ENCODE data around the gene KCNT2.

The KCNT2 gene

DNA sequence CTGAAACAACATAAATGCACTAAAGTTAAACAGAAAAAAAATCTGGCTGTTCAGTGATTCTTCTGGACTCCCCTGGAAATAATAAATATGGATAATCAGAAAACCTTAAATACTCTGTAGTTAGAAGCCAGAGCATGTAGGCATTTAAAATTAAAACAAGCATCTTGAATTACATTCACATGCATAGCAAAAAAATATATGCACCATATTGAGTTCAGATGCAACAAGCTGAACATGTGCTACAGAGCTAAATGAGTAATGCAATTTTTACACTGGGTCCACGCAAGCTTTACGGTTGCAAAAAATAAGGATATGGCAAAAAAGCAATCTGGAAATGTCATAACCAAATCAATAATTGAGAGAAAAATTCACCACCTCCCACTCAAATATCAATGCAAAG is 11.5 kb upstream of the KCNT2 start:
- DNase-seq (ENCODE audit: low read depth), result no peak
- no peak overlapping the region for H3K4me3 ChIP-seq (ENCODE audit: low read length)
- TF ChIP-seq, protein P1, sequence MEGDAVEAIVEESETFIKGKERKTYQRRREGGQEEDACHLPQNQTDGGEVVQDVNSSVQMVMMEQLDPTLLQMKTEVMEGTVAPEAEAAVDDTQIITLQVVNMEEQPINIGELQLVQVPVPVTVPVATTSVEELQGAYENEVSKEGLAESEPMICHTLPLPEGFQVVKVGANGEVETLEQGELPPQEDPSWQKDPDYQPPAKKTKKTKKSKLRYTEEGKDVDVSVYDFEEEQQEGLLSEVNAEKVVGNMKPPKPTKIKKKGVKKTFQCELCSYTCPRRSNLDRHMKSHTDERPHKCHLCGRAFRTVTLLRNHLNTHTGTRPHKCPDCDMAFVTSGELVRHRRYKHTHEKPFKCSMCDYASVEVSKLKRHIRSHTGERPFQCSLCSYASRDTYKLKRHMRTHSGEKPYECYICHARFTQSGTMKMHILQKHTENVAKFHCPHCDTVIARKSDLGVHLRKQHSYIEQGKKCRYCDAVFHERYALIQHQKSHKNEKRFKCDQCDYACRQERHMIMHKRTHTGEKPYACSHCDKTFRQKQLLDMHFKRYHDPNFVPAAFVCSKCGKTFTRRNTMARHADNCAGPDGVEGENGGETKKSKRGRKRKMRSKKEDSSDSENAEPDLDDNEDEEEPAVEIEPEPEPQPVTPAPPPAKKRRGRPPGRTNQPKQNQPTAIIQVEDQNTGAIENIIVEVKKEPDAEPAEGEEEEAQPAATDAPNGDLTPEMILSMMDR (conservative IDR thresholded peaks at IDR 0.05; ENCODE audit: low read depth, low read length), result no peak

DNA sequence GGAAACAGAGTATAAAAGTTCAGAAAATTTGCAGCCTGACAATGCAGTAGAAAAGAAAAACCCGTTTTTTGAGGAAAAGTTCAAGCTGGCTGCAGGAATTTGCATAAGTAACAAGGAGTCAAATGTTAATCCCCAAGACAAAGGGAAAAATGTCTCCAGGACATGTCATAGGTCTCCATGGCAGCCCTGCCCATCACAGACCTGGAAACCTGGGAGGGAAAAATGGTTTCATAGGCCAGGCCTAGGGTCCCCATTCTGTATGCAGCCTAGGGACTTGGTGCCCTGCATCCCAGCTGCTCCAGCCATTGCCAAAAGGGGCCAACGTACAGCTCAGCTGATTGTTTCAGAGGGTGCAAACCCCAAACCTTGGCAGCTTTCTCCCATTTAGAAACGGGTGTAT is 3.6 kb upstream of the KCNT2 start:
- no peak overlapping the region for H3K4me3 ChIP-seq (ENCODE audit: low read length)
- no peak for DNase-seq (ENCODE audit: low read depth)
- TF ChIP-seq, protein P1 (conservative IDR thresholded peaks at IDR 0.05; ENCODE audit: low read depth, low read length), result no peak

DNA sequence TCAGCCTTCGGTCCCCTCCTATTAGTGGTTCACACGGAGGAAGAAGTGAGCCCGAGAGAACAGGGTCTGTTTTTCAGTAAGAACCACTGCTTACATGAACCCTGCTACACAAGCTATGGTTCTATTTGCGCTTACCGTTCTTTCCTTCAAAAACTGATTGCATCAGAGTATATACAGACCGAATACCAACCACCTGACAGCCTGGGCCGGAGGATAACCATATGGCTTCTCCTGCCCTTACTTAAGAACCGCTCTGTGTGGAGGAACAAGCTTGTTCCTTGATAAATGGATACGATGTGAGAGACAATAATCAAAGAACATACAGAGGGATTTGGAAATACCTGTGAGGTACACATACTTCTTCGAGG is 1.1 kb upstream of the KCNT2 start:
- peak overlapping the region; percentile 96 for H3K4me3 ChIP-seq (ENCODE audit: low read length)
- no peak for DNase-seq (ENCODE audit: low read depth)
- TF ChIP-seq, protein P1 (conservative IDR thresholded peaks at IDR 0.05; ENCODE audit: low read depth, low read length), result no peak

DNA sequence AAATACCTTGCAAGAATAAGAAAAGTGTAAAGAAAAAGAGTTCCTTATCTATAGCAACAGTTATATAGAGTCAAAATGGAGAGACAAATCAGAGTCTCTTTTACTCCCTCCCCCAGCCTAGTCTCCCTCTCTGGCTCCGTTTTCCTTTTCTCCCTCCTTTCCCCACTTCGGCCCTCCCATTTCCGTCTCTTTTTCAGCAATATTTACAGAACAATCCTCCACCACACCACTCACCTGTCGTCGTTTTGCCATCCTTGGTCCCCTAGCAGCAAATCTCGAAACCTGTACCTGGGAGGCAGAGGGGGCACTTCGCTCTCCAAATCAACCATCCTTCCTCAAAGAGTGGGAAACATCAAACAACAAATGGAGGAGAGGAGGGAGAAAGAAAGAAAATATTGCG is 259 bp downstream of the KCNT2 start:
- H3K4me3 ChIP-seq (ENCODE audit: low read length), result peak overlapping the region; percentile 96
- no peak for DNase-seq (ENCODE audit: low read depth)
- TF ChIP-seq, protein P1 (conservative IDR thresholded peaks at IDR 0.05; ENCODE audit: low read depth, low read length), result no peak

DNA sequence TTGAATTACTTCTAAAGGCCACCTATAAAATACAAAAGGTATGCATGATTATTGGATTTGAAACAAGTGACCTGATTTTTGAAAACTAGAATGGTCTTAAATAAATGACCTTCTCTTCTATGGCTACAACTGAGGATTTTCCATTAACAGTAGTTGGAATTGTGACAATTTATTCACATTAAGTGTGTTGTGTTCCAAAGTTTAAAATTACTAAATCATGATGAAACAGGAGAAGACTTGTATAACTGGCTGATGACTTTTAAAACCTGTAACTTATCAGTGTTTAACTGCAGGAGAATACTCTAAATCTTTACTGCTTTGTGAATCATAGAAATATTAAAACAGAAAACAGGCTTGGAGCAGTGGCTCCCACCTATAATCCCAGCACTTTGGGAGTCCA is 4.6 kb downstream of the KCNT2 start:
- TF ChIP-seq, protein P1 (conservative IDR thresholded peaks at IDR 0.05; ENCODE audit: low read depth, low read length), result no peak
- H3K4me3 ChIP-seq (ENCODE audit: low read length), result no peak overlapping the region
- DNase-seq (ENCODE audit: low read depth), result no peak

DNA sequence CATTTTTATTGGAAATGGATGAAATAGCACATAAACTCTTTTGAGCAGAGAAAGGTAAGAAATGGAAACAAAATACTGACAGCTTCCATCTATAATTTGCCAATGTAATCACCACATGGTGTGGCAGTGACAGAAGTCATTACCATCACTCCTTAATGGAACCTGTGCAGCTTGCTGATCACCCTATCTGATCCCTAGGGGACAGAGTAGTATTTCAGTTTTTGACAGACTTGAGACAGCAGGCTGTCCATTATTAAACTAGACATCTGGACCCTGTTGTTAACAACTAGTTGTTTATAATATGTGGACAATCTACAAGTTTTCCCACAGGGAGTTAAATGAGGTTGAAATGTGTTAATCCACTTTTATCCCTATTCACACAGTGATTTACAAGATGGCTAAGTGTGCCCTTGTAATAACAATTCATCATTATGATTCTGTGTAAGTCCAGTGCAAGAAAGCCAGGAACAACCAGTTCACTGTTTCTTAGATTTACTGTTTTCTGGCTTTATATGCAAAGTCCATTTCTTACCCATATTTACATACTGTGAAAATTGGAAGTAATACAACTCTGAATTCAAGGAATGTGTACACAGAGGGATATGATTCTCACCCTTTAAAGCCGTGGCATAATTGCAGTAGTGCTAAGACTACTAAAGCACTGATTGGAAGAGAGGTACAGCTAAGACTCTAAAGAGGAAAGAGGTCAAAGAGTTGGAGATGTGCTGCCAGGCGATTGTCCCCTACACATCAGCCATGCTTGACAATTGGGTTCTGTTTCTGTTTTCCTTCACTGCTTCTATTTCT is 9.1 kb downstream of the KCNT2 start:
- H3K4me3 ChIP-seq (ENCODE audit: low read length), result no peak overlapping the region
- DNase-seq (ENCODE audit: low read depth), result no peak
- TF ChIP-seq, protein P1 (conservative IDR thresholded peaks at IDR 0.05; ENCODE audit: low read depth, low read length), result no peak

DNA sequence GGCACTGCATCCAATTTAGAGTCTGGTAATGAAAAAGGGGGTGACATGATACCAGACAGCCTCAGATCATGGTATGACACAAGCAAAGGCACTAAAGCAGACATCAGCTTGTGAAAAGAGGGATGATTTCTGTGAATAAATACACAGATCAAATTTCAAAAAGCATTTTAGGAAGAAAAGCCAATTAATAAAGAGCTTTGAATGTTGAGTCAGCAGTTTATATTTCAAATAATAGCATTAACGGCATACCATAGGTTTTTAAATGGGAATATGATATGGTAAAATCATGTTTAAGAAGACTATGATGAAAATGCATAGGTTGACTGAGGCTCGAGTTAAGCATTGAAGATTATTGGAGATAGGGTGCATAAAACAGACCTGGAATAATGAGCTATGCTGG is 13.5 kb downstream of the KCNT2 start:
- no peak overlapping the region for H3K4me3 ChIP-seq (ENCODE audit: low read length)
- TF ChIP-seq, protein P1 (conservative IDR thresholded peaks at IDR 0.05; ENCODE audit: low read depth, low read length), result no peak
- DNase-seq (ENCODE audit: low read depth), result no peak

All from retinal pigment epithelial cell (primary cell).